Right lung (tissue), 10 donors: Measurements from ENCODE around the gene QDPR. TPM values are rescaled to one million over a fixed set of nuclear protein-coding genes. Genes with fewer than 3 reads are reported as not detected.
"Not testable (repeated sequence)": the region's sequence is repeated elsewhere in the genome, so short reads cannot be mapped to it uniquely, and the experiment has no call there.

Experiments used
- DNase-seq, 2 donors: peaks; one replicate each; pipeline ENCODE4 v3.0.0-alpha.2; 2013
- long read RNA-seq, 8 donors: transcript quantifications; one replicate each; lab custom pipeline, GENCODE V29; 2026
- polyA plus RNA-seq, 5 donors: library from polyadenylated mRNA; unstranded; fragments of 120-200 nt; gene quantifications; one replicate each; pipeline versions ENCODE4 v1.2.1 to v1.2.3, GENCODE V29; 2013; ENCODE audit warnings: inconsistent platforms in 1 of 5, low replicate concordance in 1 of 5; ENCODE audit not compliant: insufficient read length in 5 of 5, insufficient read depth in 1 of 5

Gene QDPR
- 10 to 100 TPM; 43.3 to 56.4 (median 46.8) TPM for polyA plus RNA-seq
- long read RNA-seq, donor 1, transcript QDPR-201 (7 exons, 1,648 nt), result major isoform, 29 of 48 reads
- long read RNA-seq, donor 1, transcript QDPR-202 (6 exons, 1,278 nt), result minor isoform, 5 of 48 reads
- long read RNA-seq, donor 1, partial matches to known transcripts, result 8 of 48 reads
- long read RNA-seq, donor 1, other reads (novel, unspliced or antisense), result 0 of 48 reads
- long read RNA-seq, donor 2, transcript QDPR-201 (7 exons, 1,648 nt), result major isoform, 11 of 13 reads
- long read RNA-seq, donor 2, partial matches to known transcripts, result 0 of 13 reads
- long read RNA-seq, donor 2, other reads (novel, unspliced or antisense), result 0 of 13 reads
- long read RNA-seq, donor 3, transcript QDPR-201 (7 exons, 1,648 nt), result major isoform, 23 of 29 reads
- long read RNA-seq, donor 3, partial matches to known transcripts, result 0 of 29 reads
- long read RNA-seq, donor 3, other reads (novel, unspliced or antisense), result 0 of 29 reads
- long read RNA-seq, donor 4, transcript QDPR-201 (7 exons, 1,648 nt), result major isoform, 12 of 14 reads
- long read RNA-seq, donor 4, partial matches to known transcripts, result 0 of 14 reads
- long read RNA-seq, donor 4, other reads (novel, unspliced or antisense), result 0 of 14 reads
- long read RNA-seq, donor 5, transcript QDPR-201 (7 exons, 1,648 nt), result major isoform, 34 of 43 reads
- long read RNA-seq, donor 5, partial matches to known transcripts, result 0 of 43 reads
- long read RNA-seq, donor 5, other reads (novel, unspliced or antisense), result 0 of 43 reads
- long read RNA-seq, donor 6, transcript QDPR-201 (7 exons, 1,648 nt), result major isoform, 31 of 33 reads
- long read RNA-seq, donor 6, partial matches to known transcripts, result 0 of 33 reads
- long read RNA-seq, donor 6, other reads (novel, unspliced or antisense), result 0 of 33 reads
- long read RNA-seq, donor 7, transcript QDPR-201 (7 exons, 1,648 nt), result major isoform, 30 of 42 reads
- long read RNA-seq, donor 7, partial matches to known transcripts, result 0 of 42 reads
- long read RNA-seq, donor 7, other reads (novel, unspliced or antisense), result 6 of 42 reads
- long read RNA-seq, donor 8, transcript QDPR-205 (6 exons, 1,374 nt), result minor isoform, 5 of 20 reads
- long read RNA-seq, donor 8, transcript QDPR-201 (7 exons, 1,648 nt), result major isoform, 14 of 20 reads
- long read RNA-seq, donor 8, partial matches to known transcripts, result 0 of 20 reads
- long read RNA-seq, donor 8, other reads (novel, unspliced or antisense), result 0 of 20 reads

DNA sequence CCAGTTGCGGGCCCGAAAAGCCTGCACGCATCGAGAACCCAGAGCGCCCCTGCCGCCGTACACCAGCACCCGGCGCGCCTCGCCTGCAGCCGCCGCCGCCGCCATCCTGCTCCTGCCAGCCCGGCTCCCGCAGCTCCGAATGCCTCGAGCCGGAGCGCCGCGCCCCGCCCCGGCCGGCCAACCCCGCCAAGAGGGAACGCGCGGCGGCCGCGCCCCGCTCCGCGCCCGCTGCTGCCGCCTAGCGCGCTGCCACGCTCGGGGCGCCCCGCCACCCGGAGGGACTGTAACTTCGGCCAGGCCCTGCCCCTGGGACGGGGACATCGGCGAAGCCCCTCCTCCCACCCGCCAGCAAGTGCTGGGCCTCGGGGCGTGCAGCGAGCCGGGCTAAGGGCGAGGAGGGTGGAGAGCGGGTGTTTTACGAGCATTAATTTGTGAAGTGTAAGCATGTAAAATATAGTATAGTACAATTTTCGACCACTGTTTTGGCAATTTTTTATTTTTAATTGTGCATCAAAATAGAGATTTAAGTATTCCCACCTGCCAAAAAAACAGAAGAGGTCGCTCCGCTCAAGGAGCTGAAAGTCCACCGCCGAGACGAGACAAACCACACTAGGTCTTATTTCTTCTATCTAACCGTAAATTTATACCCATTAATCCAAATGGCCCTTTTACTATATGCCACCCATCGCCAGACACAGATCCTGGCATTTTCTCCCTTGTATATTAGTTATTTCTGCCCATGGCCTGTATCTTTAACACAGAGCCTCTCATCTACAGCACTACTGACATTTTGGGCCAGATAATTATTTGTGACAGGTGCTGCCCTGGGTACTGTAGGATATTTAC lies at the start of gene QDPR:
TSS of gene QDPR (minus strand) at position 141 of the 846 bp plus-strand sequence. CDS start at position 105, 36 bp downstream.
- DNase-seq, result peak; percentile 68 to 69

DNA sequence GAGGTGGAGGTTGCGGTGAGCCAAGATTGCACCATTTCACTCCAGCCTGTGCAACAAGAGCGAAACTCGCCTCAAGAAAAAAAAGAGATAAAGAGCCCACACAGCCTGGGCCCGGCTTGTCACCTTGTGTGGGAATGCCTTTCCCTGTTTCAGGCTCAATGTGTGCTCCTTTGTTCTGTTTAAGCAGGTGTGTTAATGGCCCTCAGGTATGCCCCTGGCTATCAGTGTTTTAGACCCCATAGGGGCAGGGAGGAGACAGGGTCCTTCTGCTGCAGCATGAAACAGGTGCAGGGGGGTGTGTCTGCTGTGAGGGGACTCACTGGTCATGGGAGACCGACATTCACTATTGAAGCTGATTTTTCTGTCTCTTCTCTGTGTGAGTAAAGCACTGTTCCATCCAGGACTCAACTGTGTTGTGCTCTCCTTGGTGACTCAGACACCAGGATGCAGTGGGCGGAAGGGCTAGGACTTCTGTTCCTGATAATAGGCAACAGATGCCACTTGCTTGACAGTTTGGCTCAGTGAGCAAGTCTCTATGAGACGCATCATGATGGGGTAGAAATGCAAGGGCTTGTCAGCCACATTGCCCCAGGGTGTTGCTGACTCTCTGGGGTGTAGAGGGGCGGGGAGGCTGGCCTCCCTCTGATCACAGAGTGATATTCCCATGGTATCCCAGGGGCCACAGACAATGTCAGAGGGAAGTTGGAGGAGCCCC lies 49.5 kb upstream of the QDPR start:
- no peak for DNase-seq

DNA sequence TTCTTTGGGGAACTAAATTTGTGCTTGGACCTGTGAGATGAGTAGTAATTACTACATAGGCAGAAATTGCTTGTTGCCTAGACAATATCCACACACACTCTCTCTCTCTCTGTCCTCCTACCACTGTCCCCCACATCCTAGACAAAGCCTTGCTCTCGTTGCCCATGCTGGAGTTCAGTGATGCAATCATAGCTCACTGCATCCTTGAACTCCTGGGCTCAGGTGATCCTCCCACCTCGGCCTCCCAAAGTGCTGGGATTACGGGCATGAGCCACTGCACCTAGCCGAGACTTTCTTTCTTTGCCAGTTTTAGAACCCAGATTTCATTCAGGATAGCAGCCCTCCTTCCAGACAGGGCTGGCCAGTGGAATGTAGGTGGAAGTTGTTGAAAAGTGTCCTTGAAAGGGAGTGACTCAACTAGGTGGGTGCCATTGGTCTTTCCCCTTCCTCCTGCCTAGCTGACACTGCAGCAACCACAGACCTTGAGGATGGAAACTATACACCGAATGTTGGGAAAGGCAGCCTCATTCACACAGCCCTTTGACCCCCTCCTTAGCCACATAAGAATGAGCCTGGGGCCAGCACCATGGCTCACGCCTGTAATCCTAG lies 48.3 kb upstream of the QDPR start:
- DNase-seq, result no peak

DNA sequence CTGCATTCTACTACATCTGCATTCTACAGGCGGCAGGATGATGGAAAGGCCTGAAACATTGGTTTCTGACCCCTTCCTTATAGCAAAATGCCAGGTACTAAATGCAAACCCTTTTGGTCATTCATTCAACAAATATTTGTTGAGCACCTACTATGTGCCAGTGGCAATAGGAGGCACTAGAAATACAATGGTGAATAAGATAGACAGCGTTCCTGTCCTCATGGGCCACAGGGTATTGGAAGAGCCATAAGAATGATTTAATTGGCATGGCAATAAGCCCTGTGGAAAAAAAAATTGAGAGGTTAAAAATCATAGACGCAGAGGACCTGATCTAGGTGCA lies 47.8 kb upstream of the QDPR start:
- no peak for DNase-seq

DNA sequence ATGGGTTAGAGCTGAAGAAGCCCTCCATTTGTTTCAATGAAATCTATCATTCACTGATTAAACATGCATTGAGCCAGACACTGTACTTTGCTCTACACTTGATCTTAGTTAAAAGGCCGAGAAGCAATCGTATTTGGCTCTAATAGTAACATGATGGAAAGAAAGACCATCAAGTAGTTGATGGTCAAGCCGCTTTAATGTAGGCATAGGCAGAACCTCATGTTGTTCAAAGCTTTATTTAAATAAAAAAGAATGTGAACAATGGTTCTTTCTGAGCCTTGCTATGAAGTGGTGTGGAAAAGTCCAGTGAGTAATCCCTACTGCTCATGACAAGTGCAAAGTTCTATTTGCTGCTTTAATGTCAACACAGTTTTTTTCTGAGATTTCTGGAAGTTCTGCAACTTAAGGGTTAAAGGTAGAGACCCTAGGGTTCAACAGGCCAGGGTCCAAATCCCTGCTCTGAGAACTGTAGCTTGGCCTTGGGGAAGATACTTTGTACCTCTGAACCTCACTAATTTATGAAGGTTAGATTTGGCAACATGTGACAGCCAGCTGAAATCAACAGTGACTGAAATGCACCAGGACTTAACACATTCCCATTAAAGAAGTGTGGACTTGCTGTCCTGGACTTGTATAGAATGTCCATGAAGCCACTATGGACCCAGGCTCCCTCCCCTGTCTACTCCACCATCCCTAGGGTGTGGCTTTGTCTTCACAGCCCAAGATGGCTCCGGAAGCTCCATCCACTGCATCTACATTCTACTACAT lies 47.2 kb upstream of the QDPR start:
- no peak for DNase-seq

DNA sequence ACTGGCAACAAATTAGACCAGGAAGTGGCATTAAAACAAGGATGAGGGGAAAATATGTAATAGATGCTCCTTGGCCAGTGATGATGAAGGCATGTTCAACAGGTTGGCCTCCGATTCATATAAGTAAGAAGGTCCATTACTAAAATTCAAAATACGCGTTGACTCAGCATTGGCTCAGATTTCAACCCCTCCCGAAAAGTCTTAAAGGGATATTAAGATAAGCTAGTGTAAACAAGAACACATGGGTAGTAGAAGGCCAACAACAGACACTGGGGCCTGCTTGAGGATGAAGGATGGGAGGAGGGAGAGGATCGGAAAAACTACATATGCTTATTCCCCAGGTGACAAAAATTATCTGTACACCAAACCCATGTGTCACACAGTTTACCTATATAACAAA lies 46.0 kb upstream of the QDPR start:
- DNase-seq, result no peak

DNA sequence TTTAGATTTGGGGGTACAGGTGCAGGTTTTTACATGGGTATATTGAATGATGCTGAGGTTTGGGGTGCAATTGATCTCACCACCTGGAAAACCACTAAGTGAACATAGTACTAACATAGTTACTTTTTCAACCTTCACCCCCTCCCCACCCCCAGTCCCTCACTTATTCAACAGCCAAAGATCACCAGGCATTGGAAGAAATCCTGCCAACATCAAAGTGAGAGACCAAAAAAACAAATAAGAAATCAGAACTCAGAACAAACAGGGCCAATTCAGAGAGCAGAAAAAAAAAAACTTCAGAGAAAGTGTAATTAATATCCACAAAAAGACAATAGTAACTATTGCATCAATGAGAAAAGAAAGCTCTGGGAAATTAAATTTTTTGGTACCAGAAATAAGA lies 44.6 kb upstream of the QDPR start:
- no peak for DNase-seq

DNA sequence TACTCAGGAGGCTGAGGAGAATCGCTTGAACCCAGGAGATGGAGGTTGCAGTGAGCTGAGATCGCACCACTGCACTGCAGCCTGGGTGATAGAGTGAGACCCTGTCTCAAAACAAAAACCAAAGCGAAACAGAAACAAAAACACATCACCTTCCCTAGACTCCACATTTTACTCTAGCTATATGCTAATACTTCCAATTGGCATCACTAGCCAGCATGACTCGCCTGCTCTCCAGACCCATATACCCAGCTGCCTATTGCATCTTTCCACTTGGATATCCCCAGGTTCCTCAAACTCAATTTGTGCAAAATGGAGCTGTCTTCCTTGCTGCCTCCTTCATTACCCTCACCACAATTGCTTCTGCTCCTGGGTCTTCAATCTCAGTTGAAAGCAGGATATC lies 42.7 kb upstream of the QDPR start:
- no peak for DNase-seq

DNA sequence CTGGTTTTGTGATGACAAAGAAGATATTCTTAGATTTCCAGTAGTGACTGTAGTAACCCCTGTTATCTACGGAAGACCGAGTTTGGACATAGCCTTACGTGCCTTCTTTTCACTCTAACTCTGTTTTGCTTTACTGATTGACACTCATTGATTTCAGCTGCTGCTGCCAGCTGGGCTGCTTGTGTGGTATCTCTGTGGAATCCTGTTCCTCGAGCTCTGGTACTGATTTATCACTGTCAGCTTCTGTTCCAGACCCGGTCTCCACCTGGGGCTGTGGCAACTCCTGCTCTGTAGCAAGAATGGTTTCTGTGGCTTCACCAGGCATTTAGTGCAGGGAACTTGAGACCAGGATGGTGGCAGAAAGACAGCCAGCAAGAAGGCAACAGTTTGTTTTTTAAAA lies 40.5 kb upstream of the QDPR start:
- DNase-seq, result no peak

DNA sequence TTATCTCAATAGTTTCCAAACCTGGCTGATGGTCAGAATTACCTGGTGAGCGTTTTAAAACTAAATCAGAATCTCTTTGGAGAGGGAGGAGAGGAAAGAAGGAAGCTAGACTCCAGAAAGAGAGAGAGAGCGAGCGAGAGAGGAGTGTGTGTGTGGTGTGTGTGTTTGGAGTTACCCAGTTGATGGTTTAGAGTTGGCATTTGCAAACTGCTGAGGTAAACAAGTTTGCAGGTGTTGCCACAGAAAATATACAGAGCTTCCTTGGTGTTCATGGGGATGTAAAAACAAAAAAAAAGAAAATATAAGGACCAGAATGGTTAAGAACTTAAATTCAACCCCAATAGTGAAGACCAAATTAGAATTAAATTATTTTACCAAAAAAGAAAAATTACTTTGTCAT lies 38.7 kb upstream of the QDPR start:
- no peak for DNase-seq

DNA sequence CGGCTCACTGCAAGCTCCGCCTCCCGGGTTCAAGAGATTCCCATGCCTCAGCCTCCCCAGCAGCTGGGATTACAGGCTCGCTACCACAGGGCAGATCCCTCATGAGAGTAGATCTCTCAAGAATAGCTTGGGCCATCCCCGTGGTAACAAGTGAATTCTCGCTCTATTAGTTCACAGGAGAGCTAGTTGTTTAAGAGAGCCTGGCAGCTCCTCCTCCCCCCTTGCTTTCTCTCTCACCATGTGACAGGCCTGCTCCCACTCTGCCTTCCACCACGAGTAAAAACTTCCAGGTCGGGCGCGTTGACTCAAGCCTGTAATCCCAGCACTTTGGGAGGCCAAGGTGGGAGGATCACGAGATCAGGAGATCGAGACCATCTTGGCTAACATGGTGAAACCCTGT lies 34.8 kb upstream of the QDPR start:
- DNase-seq, result no peak

DNA sequence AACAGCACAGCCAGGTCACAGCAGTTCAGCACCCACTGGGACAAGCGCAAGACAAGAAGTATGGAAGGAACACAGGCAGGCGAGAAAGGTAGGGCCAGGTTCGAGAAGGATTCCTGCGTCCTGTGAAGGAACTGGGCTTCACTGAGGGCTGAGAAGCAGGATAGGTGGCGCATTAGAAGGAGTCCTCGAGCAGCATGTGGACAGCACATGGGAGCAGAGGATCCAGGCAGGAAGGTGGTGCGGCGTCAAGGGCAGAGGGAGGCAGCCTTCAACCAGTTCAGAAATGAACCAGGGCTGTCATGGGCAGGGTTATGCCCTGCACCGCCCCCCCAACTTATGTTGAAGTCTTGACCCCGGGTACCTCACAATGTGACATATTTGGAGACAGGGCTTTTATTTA lies 34.3 kb upstream of the QDPR start:
- no peak for DNase-seq

DNA sequence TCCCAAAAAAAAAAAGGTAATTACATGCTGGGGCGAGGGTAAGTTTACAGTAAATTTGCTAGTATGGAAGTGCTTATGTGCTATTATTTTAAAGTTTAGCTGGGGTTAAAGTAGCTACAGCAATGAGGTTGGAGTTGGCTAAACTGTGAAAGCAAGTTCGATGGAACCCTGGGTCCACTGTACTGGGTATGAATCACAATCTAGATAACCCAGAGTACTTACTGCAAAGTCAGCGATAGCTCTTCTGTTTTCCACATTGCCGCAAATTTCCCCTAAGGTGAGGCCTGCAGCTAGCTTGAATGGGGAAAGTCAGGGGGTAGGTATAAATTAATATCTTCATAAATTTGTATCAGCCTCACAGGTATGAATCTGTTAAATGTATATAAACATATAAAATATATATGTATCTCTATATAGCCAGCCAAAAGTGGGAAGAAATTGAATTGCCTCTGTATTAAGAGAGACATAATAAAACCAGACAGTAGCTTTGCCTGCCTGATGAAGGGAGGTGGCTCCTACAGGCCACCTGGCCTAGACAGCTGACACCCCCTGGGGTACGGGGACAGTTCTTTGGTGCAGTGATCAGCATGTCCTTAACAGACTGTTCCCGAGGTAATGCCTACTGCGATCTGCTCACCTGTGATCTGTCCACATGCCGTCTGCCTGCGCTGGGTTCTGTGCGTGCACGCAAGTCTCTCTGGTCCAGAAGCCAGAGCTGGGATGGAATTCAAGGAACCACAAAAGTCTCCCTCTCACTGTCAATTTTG lies 33.7 kb upstream of the QDPR start:
- no peak for DNase-seq

DNA sequence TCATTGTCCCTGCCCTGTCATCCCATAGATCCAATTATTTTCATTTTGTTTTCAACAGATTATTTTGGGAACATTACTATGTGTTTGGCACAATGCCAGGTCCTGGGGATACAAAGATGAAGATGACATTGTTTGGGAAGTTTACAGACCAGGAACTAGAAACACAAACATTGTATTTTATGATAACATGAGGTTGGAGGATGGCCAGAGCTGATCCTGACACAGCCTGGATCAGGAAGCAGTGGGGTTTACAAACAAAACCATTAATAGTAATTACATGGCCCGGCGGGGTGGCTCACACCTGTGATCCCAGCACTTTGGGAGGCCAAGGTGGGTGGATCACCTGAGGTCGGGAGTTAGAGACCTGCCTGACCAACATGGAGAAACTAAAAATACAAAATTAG lies 32.9 kb upstream of the QDPR start:
- peak in 1 of 2 donors; percentile 18 for DNase-seq

DNA sequence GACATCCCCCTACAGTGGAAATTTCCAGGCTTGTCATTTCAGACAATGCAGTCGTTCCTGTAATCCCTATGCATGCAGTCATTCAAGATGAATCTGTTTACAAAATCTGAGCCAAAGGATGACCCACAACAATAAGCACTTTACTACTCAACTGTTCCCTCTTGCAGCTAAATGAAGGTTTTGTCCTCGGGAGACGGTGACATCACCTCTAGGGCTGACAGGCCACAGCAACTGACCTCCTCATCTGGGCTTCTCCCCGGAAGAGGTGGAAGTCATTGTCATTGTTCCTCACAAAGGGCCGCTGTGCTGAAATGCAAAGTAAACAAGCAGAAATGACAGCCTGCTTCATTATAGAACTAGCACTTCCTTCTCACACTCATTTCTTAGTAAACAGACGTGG lies 32.3 kb upstream of the QDPR start:
- DNase-seq, result no peak

DNA sequence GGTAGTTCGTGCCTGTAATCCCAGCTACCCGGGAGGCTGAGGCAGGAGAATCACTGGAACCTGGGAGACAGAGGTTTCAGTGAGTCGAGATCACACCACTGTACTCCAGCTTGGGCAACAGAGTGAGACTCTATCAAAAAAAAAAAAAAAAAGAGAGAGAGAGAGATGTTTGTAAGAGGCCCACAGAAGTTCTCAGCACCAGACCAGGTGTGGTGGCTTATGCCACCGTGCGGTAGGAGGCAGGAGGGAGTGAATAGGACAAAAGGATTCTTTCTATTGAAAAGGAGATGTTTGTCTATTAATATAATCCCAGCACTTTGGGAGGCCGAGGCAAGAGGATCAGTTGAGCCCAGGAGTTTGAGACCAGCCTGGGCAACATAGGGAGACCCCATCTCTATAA lies 25.2 kb upstream of the QDPR start:
- not testable (repeated sequence) for DNase-seq

DNA sequence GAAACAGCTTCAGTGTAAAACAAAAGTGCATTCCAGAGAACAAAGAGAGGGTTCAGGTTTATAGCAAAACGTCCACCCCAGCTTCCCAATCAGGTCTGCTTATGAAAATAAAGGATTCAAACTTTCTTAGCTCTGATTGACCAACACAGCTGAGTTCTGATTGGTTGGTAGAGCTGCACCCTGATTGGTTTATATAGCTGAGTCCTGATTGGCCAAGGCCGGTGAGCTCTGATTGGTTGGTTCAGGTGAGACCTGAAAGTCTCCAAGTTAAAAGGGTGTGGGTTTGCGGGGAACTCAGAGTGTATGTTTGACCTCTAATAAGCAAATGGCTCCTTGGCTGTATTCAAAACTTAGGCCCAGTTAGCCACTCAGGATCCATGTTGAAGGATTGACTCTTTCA lies 24.0 kb upstream of the QDPR start:
- DNase-seq, result no peak

DNA sequence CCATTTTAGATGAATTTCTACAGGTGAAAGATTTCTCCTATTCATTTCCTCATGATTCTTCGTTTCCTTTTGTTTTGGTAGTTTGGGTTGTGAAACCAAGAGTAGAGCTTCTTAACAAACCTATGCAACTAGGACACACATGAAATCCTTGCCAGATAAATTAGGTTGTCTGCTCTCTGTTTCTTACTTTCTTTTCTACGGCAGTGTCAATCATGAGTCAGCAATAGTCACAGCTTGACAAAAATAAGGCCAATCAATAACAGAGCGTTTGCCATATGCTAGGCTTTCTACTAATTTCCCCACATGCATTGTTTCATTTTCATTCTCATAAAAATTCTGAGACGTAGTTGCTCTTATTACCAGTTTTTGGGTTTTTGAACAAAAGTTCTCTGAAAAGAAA lies 23.4 kb upstream of the QDPR start:
- no peak for DNase-seq

DNA sequence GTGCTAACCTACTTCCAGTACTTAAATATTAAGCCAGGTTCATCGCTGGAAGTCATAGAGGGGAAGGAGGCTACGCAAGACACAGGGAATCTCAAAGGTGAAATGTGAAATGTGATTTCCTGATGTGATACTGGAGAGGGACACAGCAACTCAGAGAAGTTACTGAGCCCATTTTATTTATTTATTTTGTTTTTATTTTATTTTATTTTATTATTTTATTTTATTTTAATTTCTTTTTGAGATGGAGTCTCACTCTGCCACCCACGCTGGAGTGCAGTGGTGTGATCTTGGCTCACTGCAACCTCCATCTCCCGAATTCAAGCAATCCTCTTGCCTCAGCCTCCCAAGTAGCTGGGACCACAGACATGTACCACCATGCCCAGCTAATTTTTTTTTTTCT lies 22.8 kb upstream of the QDPR start:
- no peak for DNase-seq
